ENCODE results near the gene OSMR. TPM values are rescaled to one million over a fixed set of nuclear protein-coding genes. Genes with fewer than 3 reads are reported as not detected.

Gene OSMR
- total and polyA plus RNA-seq, 9 of the 15 experiments (the other 6 are each of a cell fraction or from before 2014, with no cell fraction given) = 0.18 to 1.7 (median 0.94) TPM

GRCh38 chr5:38878391-38879077, 32.7 kb downstream of the OSMR start:
- no peak for DNase-seq (ENCODE audit: extremely low read depth in 1 of 4, low spot score in 3 of 4)
- POLR2A ChIA-PET = no interaction called here
- H3K27me3 ChIP-seq (ENCODE audit: control insufficient read depth in 2 of 2, insufficient read depth in 2 of 2, low read length in 2 of 2) = peaks cover 0 to 22% of the 10 kb centered on the region in 2 experiments; a peak in 4 of 5 replicates
- H2AFZ ChIP-seq (ENCODE audit: low read depth, low read length) = no peak overlapping the region
- H3K4me1 ChIP-seq (replicated peaks in 1 of 2; ENCODE audit: control insufficient read depth in 2 of 2, insufficient read depth in 2 of 2, low read length in 2 of 2) = no peaks in the 10 kb centered on the region
- H3K36me3 ChIP-seq (ENCODE audit: control insufficient read depth, insufficient read depth, low read length) = no peaks in the 10 kb centered on the region
- H4K20me1 ChIP-seq (replicated peaks; ENCODE audit: control insufficient read depth, insufficient read depth, low read length) = no peaks in the 10 kb centered on the region
- TF ChIP-seq ZNF143 (CRISPR knock-in tag; IDR thresholded peaks at IDR 0.05) (no peak), FOXM1 (IDR thresholded peaks at IDR 0.05; ENCODE audit: low read depth) (no peak), FOXM1 (CRISPR knock-in tag; IDR thresholded peaks at IDR 0.05; ENCODE audit: low read depth) (no peak), ZNF445 (CRISPR knock-in tag; IDR thresholded peaks at IDR 0.05; ENCODE audit: low read depth) (no peak), ZNF239 (CRISPR knock-in tag; IDR thresholded peaks at IDR 0.05) (no peak), GATAD2B (IDR thresholded peaks at IDR 0.05; ENCODE audit: borderline replicate concordance) (no peak), RUNX1 (IDR thresholded peaks at IDR 0.05; ENCODE audit: low read depth) (no peak), TAF9B (IDR thresholded peaks at IDR 0.05; ENCODE audit: partially characterized antibody) (no peak), CBFA2T2 (conservative IDR thresholded peaks at IDR 0.05) (no peak), SLC30A9 (CRISPR knock-in tag; IDR thresholded peaks at IDR 0.05) (no peak), CBX8 (IDR thresholded peaks at IDR 0.05; ENCODE audit: borderline replicate concordance, extremely low read depth, low read depth, low read length, poor library complexity, severe bottlenecking) (no peak), MBD2 (IDR thresholded peaks at IDR 0.05; ENCODE audit: borderline replicate concordance, low read depth) (no peak), ZNF644 (tag; IDR thresholded peaks at IDR 0.05; ENCODE audit: low read depth) (no peak)
- TF ChIP-seq, protein P1, sequence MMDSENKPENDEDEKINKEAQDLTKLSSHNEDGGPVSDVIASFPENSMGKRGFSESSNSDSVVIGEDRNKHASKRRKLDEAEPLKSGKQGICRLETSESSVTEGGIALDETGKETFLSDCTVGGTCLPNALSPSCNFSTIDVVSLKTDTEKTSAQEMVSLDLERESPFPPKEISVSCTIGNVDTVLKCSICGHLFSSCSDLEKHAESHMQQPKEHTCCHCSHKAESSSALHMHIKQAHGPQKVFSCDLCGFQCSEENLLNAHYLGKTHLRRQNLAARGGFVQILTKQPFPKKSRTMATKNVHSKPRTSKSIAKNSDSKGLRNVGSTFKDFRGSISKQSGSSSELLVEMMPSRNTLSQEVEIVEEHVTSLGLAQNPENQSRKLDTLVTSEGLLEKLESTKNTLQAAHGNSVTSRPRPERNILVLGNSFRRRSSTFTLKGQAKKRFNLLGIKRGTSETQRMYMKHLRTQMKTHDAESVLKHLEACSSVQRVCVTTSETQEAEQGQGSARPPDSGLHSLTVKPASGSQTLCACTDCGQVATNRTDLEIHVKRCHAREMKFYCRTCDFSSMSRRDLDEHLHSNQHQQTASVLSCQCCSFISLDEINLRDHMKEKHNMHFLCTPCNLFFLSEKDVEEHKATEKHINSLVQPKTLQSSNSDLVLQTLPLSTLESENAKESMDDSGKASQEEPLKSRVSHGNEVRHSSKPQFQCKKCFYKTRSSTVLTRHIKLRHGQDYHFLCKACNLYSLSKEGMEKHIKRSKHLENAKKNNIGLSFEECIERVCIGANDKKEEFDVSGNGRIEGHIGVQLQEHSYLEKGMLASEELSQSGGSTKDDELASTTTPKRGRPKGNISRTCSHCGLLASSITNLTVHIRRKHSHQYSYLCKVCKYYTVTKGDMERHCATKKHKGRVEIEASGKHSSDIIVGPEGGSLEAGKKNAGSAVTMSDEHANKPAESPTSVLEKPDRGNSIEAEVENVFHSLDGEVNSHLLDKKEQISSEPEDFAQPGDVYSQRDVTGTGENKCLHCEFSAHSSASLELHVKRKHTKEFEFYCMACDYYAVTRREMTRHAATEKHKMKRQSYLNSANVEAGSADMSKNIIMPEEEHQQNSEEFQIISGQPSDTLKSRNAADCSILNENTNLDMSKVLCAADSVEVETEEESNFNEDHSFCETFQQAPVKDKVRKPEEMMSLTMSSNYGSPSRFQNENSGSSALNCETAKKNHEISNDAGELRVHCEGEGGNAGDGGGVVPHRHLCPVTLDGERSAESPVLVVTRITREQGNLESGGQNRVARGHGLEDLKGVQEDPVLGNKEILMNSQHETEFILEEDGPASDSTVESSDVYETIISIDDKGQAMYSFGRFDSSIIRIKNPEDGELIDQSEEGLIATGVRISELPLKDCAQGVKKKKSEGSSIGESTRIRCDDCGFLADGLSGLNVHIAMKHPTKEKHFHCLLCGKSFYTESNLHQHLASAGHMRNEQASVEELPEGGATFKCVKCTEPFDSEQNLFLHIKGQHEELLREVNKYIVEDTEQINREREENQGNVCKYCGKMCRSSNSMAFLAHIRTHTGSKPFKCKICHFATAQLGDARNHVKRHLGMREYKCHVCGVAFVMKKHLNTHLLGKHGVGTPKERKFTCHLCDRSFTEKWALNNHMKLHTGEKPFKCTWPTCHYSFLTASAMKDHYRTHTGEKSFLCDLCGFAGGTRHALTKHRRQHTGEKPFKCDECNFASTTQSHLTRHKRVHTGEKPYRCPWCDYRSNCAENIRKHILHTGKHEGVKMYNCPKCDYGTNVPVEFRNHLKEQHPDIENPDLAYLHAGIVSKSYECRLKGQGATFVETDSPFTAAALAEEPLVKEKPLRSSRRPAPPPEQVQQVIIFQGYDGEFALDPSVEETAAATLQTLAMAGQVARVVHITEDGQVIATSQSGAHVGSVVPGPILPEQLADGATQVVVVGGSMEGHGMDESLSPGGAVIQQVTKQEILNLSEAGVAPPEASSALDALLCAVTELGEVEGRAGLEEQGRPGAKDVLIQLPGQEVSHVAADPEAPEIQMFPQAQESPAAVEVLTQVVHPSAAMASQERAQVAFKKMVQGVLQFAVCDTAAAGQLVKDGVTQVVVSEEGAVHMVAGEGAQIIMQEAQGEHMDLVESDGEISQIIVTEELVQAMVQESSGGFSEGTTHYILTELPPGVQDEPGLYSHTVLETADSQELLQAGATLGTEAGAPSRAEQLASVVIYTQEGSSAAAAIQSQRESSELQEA (IDR thresholded peaks at IDR 0.05; ENCODE audit: low read depth) = no peak
- no peak overlapping the region for H3K4me3 ChIP-seq
- CTCF ChIA-PET (ENCODE audit: low intra/inter-chr PET ratio) = no interaction called here
- no peaks in the 10 kb centered on the region for H3K9me1 ChIP-seq (ENCODE audit: control insufficient read depth, insufficient read depth, low read length)
- no peak overlapping the region for H3K9ac ChIP-seq (ENCODE audit: insufficient read depth in 1 of 2, low read depth in 2 of 2, low read length in 2 of 2)
- H3K79me2 ChIP-seq (ENCODE audit: control insufficient read depth, insufficient read depth, low read length) = no peaks in the 10 kb centered on the region
- no peak for FAIRE-seq
- WGBS (ENCODE audit: insufficient coverage, low coverage, missing lambda C conversion rate) = 11% methylated on average over 5 of the region's 5 CpGs
- in situ Hi-C loops (cut with MboI) (no loop called here), intact Hi-C loops (cut with micrococcal nuclease) (no loop called here)
- no peaks in the 10 kb centered on the region for H3K9me3 ChIP-seq (replicated peaks; ENCODE audit: control insufficient read depth, insufficient read depth, low read depth, low read length)
- BruUV-seq (replicated peaks) = no TSS peak
- no peak overlapping the region for H3K27ac ChIP-seq (ENCODE audit: extremely low read depth, low read depth, low read length)
- no peak overlapping the region for H3K4me2 ChIP-seq (ENCODE audit: insufficient read depth, low read length)
- no peak for ATAC-seq
